Caco-2 (cell line): Measurements from ENCODE around the gene RASGRF1. TPM values are rescaled to one million over a fixed set of nuclear protein-coding genes. Genes with fewer than 3 reads are reported as not detected.

ENCODE experiments used
- BruUV-seq: library from RNA; stranded (reverse); fragments of 400-500 nt; replicated peaks from 2 replicates; lab custom pipeline; 2021; lab: Mats Ljungman, UMichigan
- CTCF ChIA-PET: fragments of 300-600 bp; sonication (Branson Sonifier 250); formaldehyde crosslinking; loops from one replicate; lab custom pipeline; 2022; ENCODE audit warnings: antibody characterized with exemption; lab: Charles Lee
- POLR2A ChIA-PET: fragments of 300-600 bp; sonication (Branson Sonifier 250); formaldehyde crosslinking; loops from one replicate; lab custom pipeline; 2022; ENCODE audit warnings: antibody characterized with exemption; lab: Charles Lee
- DNase-seq, 2 experiments: peaks; one replicate each; pipeline versions ENCODE4 v3.0.0 to v3.0.0-alpha.2; 2020 to 2022
- H3K27me3 ChIP-seq: replicated peaks from 2 replicates; pipeline ENCODE4 v1.6.0; 2011; ENCODE audit warnings: low read length; ENCODE audit not compliant: control insufficient read depth, insufficient read depth
- H3K36me3 ChIP-seq: 2 replicates; pipeline ENCODE4 v1.5.1; 2011; ENCODE audit warnings: low read length; ENCODE audit not compliant: control insufficient read depth, insufficient read depth
- H3K4me1 ChIP-seq: fragments of 250-450 bp; sonication (Bioruptor Pico); 2 replicates; pipeline ENCODE4 v1.5.1; 2020; ENCODE audit warnings: mild to moderate bottlenecking
- H3K4me3 ChIP-seq: 2 replicates; pipeline ENCODE4 v1.5.1; 2011; ENCODE audit warnings: low read depth, mild to moderate bottlenecking, control low read depth, low read length
- H3K9me3 ChIP-seq: fragments of 250-450 bp; sonication (Bioruptor Pico); 2 replicates; pipeline ENCODE4 v1.5.1; 2020; ENCODE audit warnings: mild to moderate bottlenecking, moderate library complexity
- H3K27ac Mint-ChIP-seq: one replicate; pipeline ENCODE4 v1.8.0; 2022; ENCODE audit warnings: mixed read lengths; ENCODE audit not compliant: unreplicated experiment
- H3K27me3 Mint-ChIP-seq: one replicate; pipeline ENCODE4 v1.8.0; 2022; ENCODE audit warnings: mixed read lengths; ENCODE audit not compliant: insufficient read depth, unreplicated experiment
- H3K36me3 Mint-ChIP-seq: one replicate; pipeline ENCODE4 v1.8.0; 2022; ENCODE audit warnings: mild to moderate bottlenecking, mixed read lengths; ENCODE audit not compliant: insufficient read depth, unreplicated experiment
- H3K4me1 Mint-ChIP-seq: one replicate; pipeline ENCODE4 v1.8.0; 2022; ENCODE audit warnings: low read depth, mixed read lengths; ENCODE audit not compliant: unreplicated experiment
- H3K4me3 Mint-ChIP-seq: one replicate; pipeline ENCODE4 v1.8.0; 2022; ENCODE audit warnings: mild to moderate bottlenecking, moderate library complexity, mixed read lengths; ENCODE audit not compliant: unreplicated experiment
- H3K9me3 Mint-ChIP-seq: one replicate; pipeline ENCODE4 v1.8.0; 2022; ENCODE audit warnings: mixed read lengths; ENCODE audit not compliant: unreplicated experiment
- intact Hi-C: fragments of 100-400 bp; cut with micrococcal nuclease; formaldehyde crosslinking; loops from one replicate; pipeline ENCODE4 v1.10.0; 2022; ENCODE audit not compliant: unreplicated experiment
- total RNA-seq: library from RNA; stranded (reverse); gene quantifications from 2 replicates; pipeline ENCODE4 v1.2.3, GENCODE V29; 2022
- TF ChIP-seq, protein P1 (sequence below), 2 experiments: fragments of 200-600 bp in 1 of 2; IDR thresholded peaks; 1 replicate in 1 of 2; 2 replicates in 1 of 2; pipeline versions ENCODE4 v1.5.1 to v1.8.0; 2011 to 2022; ENCODE audit warnings: antibody characterized with exemption in 1 of 2, control low read depth in 1 of 2, inconsistent platforms in 1 of 2, low read depth in 1 of 2, low read length in 1 of 2, mild to moderate bottlenecking in 1 of 2, moderate library complexity in 1 of 2; ENCODE audit not compliant: insufficient read depth in 1 of 2, severe bottlenecking in 1 of 2, unreplicated experiment in 1 of 2

Gene RASGRF1
- total RNA-seq, 1 experiment from 2014 or later: 0.57 TPM

GRCh38 chr15:79093352-79093935, 2.9 kb upstream of the RASGRF1 start:
- ChIA-PET CTCF (interaction anchor here (1.0 kb wide), 1 partner anchor 91 kb away, joined by 4 read pairs; no protein-coding TSS in a partner anchor), POLR2A (no interaction called here)
- no peaks in the 10 kb centered on the region; the same call in none of the 2 replicates for H3K27me3 ChIP-seq
- no peak for DNase-seq
- no peak overlapping the region for H3K4me3 ChIP-seq
- Mint-ChIP-seq H3K9me3 (no peaks in the 10 kb centered on the region), H3K27ac (no peak overlapping the region), H3K27me3 (peaks cover 24% of the 10 kb centered on the region), H3K36me3 (peaks cover 7% of the 10 kb centered on the region), H3K4me3 (no peak overlapping the region), H3K4me1 (no peaks in the 10 kb centered on the region)
- no TSS peak for BruUV-seq
- no peaks in the 10 kb centered on the region for H3K36me3 ChIP-seq
- H3K9me3 ChIP-seq: no peaks in the 10 kb centered on the region
- TF ChIP-seq, protein P1, sequence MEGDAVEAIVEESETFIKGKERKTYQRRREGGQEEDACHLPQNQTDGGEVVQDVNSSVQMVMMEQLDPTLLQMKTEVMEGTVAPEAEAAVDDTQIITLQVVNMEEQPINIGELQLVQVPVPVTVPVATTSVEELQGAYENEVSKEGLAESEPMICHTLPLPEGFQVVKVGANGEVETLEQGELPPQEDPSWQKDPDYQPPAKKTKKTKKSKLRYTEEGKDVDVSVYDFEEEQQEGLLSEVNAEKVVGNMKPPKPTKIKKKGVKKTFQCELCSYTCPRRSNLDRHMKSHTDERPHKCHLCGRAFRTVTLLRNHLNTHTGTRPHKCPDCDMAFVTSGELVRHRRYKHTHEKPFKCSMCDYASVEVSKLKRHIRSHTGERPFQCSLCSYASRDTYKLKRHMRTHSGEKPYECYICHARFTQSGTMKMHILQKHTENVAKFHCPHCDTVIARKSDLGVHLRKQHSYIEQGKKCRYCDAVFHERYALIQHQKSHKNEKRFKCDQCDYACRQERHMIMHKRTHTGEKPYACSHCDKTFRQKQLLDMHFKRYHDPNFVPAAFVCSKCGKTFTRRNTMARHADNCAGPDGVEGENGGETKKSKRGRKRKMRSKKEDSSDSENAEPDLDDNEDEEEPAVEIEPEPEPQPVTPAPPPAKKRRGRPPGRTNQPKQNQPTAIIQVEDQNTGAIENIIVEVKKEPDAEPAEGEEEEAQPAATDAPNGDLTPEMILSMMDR (IDR thresholded peaks at IDR 0.05; ENCODE audit: insufficient read depth in 1 of 2, low read depth in 1 of 2, low read length in 1 of 2, severe bottlenecking in 1 of 2, unreplicated experiment in 1 of 2): no peak
- intact Hi-C loops: no loop called here
- H3K4me1 ChIP-seq: no peaks in the 10 kb centered on the region

DNA sequence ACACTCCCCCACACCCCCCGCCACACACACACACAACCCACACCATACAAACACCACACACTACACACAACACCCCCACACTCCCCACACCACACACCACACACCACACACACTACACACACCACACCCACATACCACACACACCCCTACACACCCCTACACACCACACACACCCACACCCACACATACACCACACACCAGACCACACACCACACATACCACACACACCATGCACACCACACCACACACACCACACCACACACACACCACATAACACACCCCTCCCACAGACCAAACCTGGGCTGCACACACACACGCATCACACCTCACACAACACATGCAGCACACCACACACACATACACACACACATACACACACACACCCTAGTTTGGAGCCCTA, 1.8 kb upstream of the RASGRF1 start:
- Histone ChIP-seq H3K27me3 (no peaks in the 10 kb centered on the region; the same call in none of the 2 replicates), H3K4me3 (no peak overlapping the region), H3K9me3 (no peaks in the 10 kb centered on the region), H3K4me1 (no peaks in the 10 kb centered on the region), H3K36me3 (no peaks in the 10 kb centered on the region)
- intact Hi-C loops: no loop called here
- DNase-seq: no peak
- BruUV-seq: no TSS peak
- Mint-ChIP-seq H3K9me3 (no peaks in the 10 kb centered on the region), H3K4me3 (peak overlapping the region; percentile 56), H3K4me1 (no peaks in the 10 kb centered on the region), H3K27me3 (peaks cover 20% of the 10 kb centered on the region), H3K36me3 (peaks cover 7% of the 10 kb centered on the region), H3K27ac (no peak overlapping the region)
- ChIA-PET CTCF (no interaction called here), POLR2A (no interaction called here)
- TF ChIP-seq, protein P1 (IDR thresholded peaks at IDR 0.05; ENCODE audit: insufficient read depth in 1 of 2, low read depth in 1 of 2, low read length in 1 of 2, severe bottlenecking in 1 of 2, unreplicated experiment in 1 of 2): no peak

DNA sequence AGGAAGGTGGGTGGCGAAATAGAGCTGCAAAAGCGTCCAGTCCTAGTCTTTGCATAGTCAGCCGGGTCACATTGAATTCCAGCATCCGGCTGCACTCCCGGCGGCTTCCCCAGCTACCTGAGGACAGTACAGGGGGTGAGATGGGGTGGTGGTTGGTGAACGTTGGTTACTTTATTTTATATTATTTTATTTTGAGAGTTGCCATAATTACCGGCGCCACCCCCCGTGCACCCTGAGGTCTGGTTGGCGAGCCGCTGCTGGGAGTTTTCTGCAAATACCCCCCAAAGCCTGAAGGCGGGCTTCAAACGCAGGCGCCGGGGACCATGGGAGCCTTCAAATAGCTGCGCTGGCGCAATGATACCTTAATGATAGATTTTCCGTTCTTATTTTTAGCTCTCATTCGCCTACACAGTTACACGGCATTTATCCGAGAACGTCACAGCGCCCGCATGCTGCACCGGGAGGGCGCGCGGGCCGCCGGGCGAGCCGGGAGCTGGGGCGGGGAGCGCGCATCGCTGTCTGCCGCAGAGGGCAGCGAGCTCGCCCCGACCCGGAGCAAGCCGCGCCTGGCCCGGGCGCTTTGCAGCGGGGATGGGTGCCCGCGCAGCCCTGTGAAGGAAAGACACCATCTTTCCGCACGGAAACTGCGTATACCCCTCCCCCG, 756 bp upstream of the RASGRF1 start:
- H3K4me3 ChIP-seq: no peak overlapping the region
- peak in 1 of 2 experiments; percentile 22 for DNase-seq

More for the DNA sequence above, 756 bp upstream of the RASGRF1 start:
- CTCF ChIA-PET: interaction anchor here (0.8 to 1.2 kb wide), 2 partner anchors 93 kb away, joined by 3 to 4 read pairs; no protein-coding TSS in a partner anchor
- no peaks in the 10 kb centered on the region for H3K9me3 ChIP-seq
- peaks cover 19% of the 10 kb centered on the region for H3K27me3 Mint-ChIP-seq
- POLR2A ChIA-PET: interaction anchor here (0.7 kb wide), 1 partner anchor 34 kb away, joined by 5 read pairs; no protein-coding TSS in a partner anchor
- H3K27me3 ChIP-seq: no peaks in the 10 kb centered on the region; the same call in none of the 2 replicates
- no peaks in the 10 kb centered on the region for H3K4me1 Mint-ChIP-seq
- no peaks in the 10 kb centered on the region for H3K4me1 ChIP-seq
- no TSS peak for BruUV-seq
- H3K9me3 Mint-ChIP-seq: no peaks in the 10 kb centered on the region
- peak overlapping the region; percentile 71 for H3K4me3 Mint-ChIP-seq
- TF ChIP-seq, protein P1 (IDR thresholded peaks at IDR 0.05; ENCODE audit: insufficient read depth in 1 of 2, low read depth in 1 of 2, low read length in 1 of 2, severe bottlenecking in 1 of 2, unreplicated experiment in 1 of 2): no peak
- intact Hi-C loops: no loop called here
- H3K36me3 ChIP-seq: no peaks in the 10 kb centered on the region
- H3K36me3 Mint-ChIP-seq: peaks cover 7% of the 10 kb centered on the region
- H3K27ac Mint-ChIP-seq: no peak overlapping the region
